Globus pallidus (tissue), 1 donor: ENCODE data around the gene CST4.
A peak's percentile ranks its signal among the peaks of the same experiment; 100 is the strongest.
"Not testable (repeated sequence)": the region's sequence is repeated elsewhere in the genome, so short reads cannot be mapped to it uniquely, and the experiment has no call there.

Experiments used
- DNase-seq: peaks from one replicate; pipeline ENCODE4 v3.0.0-alpha.2; 2015; ENCODE audit warnings: low spot score

Gene CST4

GRCh38 chr20:23640671-23641667 is 47.9 kb downstream of the CST4 start:
- no peak for DNase-seq

DNA sequence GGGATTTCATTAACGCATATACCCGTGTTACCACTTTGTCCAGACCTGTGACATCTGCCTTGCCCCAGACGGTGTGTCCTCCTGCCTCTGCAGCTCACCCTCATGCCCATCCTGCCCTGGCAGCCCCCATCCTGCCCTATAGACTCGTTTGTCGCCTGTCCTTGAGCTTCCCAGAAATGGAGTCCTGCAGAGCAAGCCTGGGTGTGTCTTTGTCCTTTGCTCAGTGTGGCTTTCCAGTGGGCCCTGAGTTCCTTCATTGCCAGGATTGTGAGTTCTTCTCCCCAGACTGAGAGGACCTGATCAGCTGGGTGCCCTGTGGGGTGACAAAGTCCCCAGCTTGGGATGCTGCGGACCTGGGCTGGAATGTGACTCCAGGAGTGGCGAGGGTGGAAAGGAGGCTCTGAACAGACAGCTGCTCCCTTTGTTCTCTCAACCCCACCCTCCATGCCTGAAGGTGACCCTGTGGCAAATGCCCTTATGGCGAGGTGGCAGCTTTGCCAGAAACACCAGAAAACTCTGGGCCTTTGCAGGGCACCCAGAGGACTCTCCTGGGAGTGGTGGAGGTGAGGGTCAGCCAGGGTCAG is 48.7 kb downstream of the CST4 start:
- DNase-seq, result no peak

DNA sequence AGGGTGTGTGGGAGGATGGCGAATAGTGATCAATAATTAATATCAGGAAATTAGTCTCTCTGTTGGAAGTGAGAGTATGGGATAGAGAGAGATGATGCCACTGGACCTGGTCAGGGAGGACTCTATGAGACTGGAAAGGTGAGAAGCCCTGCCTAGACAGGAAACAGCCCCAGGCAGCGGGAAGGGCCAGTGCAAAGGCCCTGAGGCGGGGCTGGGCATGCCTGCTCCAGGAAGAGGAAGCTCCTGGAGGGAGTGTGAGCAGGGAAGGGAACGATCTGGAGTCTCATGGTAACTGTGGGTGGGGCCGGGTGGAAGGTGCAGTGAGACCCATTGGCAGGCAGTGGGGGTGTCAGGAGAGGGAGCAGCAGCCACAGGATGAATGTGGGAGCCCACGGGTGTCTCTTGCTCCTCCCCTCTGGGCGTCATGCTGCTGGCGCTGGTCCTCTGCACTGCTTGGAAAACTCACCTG is 49.3 kb downstream of the CST4 start:
- no peak for DNase-seq

- DNase-seq, result no peak
Observed at GRCh38 chr20:23638309-23638708, 50.5 kb downstream of the CST4 start.

GRCh38 chr20:23637282-23638221 is 51.3 kb downstream of the CST4 start, which contains the start of gene CST3:
TSS of gene CST3 (minus strand) at chr20:23637955. CDS start at chr20:23637862, 93 bp downstream.
- peak; percentile 66 for DNase-seq

- DNase-seq, result no peak
Observed at GRCh38 chr20:23636908-23637281, 51.9 kb downstream of the CST4 start.

GRCh38 chr20:23636182-23636907 is 52.5 kb downstream of the CST4 start:
- no peak for DNase-seq

GRCh38 chr20:23635768-23636090 is 53.1 kb downstream of the CST4 start:
- DNase-seq, result not testable (repeated sequence)
